H9 (cell line): ENCODE data around the gene BCAR3. TPM values are rescaled to one million over a fixed set of nuclear protein-coding genes. Genes with fewer than 3 reads are reported as not detected.

Experiments
- DNase-seq: peaks from one replicate; pipeline ENCODE4 v3.0.0-alpha.2; 2017
- H2AFZ ChIP-seq: one replicate; pipeline ENCODE4 v1.6.1; 2013; ENCODE audit warnings: mild to moderate bottlenecking, low read length, control low read depth, moderate library complexity
- H2AK5ac ChIP-seq: 2 replicates; pipeline ENCODE4 v1.6.1; 2013; ENCODE audit warnings: low read length, control low read depth, mixed read lengths; ENCODE audit not compliant: insufficient read length
- H2BK120ac ChIP-seq: one replicate; pipeline ENCODE4 v1.6.1; 2013; ENCODE audit warnings: low read depth, mild to moderate bottlenecking, low read length, control low read depth, inconsistent platforms; ENCODE audit not compliant: poor library complexity, severe bottlenecking
- H2BK12ac ChIP-seq: 2 replicates; pipeline ENCODE4 v1.6.1; 2013; ENCODE audit warnings: low read length, control low read depth, mixed read lengths, low read depth; ENCODE audit not compliant: insufficient read length
- H2BK15ac ChIP-seq: 2 replicates; pipeline ENCODE4 v1.6.1; 2013; ENCODE audit warnings: low read depth, low read length, control low read depth
- H2BK20ac ChIP-seq: one replicate; pipeline ENCODE4 v1.6.1; 2013; ENCODE audit warnings: low read depth, mild to moderate bottlenecking, low read length, control low read depth, inconsistent platforms; ENCODE audit not compliant: poor library complexity, severe bottlenecking
- H2BK5ac ChIP-seq: 2 replicates; pipeline ENCODE4 v1.6.1; 2013; ENCODE audit warnings: low read length, control low read depth, mixed read lengths; ENCODE audit not compliant: insufficient read length
- H3K14ac ChIP-seq: 2 replicates; pipeline ENCODE4 v1.6.1; 2013; ENCODE audit warnings: low read length, control low read depth; ENCODE audit not compliant: insufficient read depth
- H3K18ac ChIP-seq: 2 replicates; pipeline ENCODE4 v1.6.1; 2013; ENCODE audit warnings: low read depth, mild to moderate bottlenecking, mixed read lengths, low read length, control low read depth; ENCODE audit not compliant: insufficient read length
- H3K23ac ChIP-seq: 2 replicates; pipeline ENCODE4 v1.6.1; 2013; ENCODE audit warnings: low read length, control low read depth, mixed read lengths, low read depth; ENCODE audit not compliant: insufficient read length
- H3K23me2 ChIP-seq: 2 replicates; pipeline ENCODE4 v1.6.1; 2013; ENCODE audit warnings: low read depth, mild to moderate bottlenecking, mixed read lengths, low read length, control low read depth; ENCODE audit not compliant: insufficient read length, poor library complexity, severe bottlenecking
- H3K27ac ChIP-seq: 2 replicates; pipeline ENCODE4 v1.5.1; 2013; ENCODE audit warnings: low read length, control low read depth, mixed read lengths, low read depth; ENCODE audit not compliant: insufficient read length
- H3K27me3 ChIP-seq: 2 replicates; pipeline ENCODE4 v1.6.1; 2013; ENCODE audit warnings: low read length, control low read depth, inconsistent platforms; ENCODE audit not compliant: insufficient read depth
- H3K4ac ChIP-seq: 2 replicates; pipeline ENCODE4 v1.6.1; 2013; ENCODE audit warnings: low read depth, mild to moderate bottlenecking, control low read depth, inconsistent platforms, low read length, moderate library complexity
- H3K4me1 ChIP-seq: 2 replicates; pipeline ENCODE4 v1.6.1; 2013; ENCODE audit warnings: low read length, control low read depth, inconsistent platforms; ENCODE audit not compliant: insufficient read depth
- H3K4me2 ChIP-seq: 2 replicates; pipeline ENCODE4 v1.6.1; 2013; ENCODE audit warnings: low read length, control low read depth, mixed read lengths; ENCODE audit not compliant: insufficient read length, insufficient read depth
- H3K56ac ChIP-seq: 2 replicates; pipeline ENCODE4 v1.6.1; 2013; ENCODE audit warnings: low read depth, mild to moderate bottlenecking, mixed read lengths, low read length, control low read depth; ENCODE audit not compliant: insufficient read length
- H3K79me1 ChIP-seq: 2 replicates; pipeline ENCODE4 v1.6.1; 2013; ENCODE audit warnings: low read depth, mild to moderate bottlenecking, moderate library complexity, low read length, control low read depth, inconsistent platforms; ENCODE audit not compliant: insufficient read depth, poor library complexity, severe bottlenecking
- H3K79me2 ChIP-seq: 2 replicates; pipeline ENCODE4 v1.6.1; 2013; ENCODE audit warnings: low read length, control low read depth, inconsistent platforms; ENCODE audit not compliant: insufficient read depth
- H3K9ac ChIP-seq: 2 replicates; pipeline ENCODE4 v1.6.1; 2013; ENCODE audit warnings: low read length, control low read depth, mixed read lengths; ENCODE audit not compliant: insufficient read length; ENCODE audit errors: extremely low read depth
- H3K9me3 ChIP-seq: one replicate; pipeline ENCODE4 v1.6.1; 2013; ENCODE audit warnings: low read depth, low read length, inconsistent platforms; ENCODE audit not compliant: control insufficient read depth
- H3T11ph ChIP-seq: one replicate; pipeline ENCODE4 v1.6.1; 2013; ENCODE audit warnings: mild to moderate bottlenecking, low read length, control low read depth, inconsistent platforms
- H4K20me1 ChIP-seq: one replicate; pipeline ENCODE4 v1.6.1; 2013; ENCODE audit not compliant: control insufficient read depth, insufficient read length, insufficient read depth
- H4K5ac ChIP-seq: 2 replicates; pipeline ENCODE4 v1.6.1; 2013; ENCODE audit warnings: low read depth, mild to moderate bottlenecking, mixed read lengths, low read length, control low read depth; ENCODE audit not compliant: insufficient read length
- H4K8ac ChIP-seq: replicated peaks from 2 replicates; pipeline ENCODE4 v1.6.1; 2013; ENCODE audit warnings: low read length, control low read depth, mixed read lengths, low read depth; ENCODE audit not compliant: insufficient read length
- H4K91ac ChIP-seq: 2 replicates; pipeline ENCODE4 v1.6.1; 2013; ENCODE audit warnings: low read depth, mild to moderate bottlenecking, moderate library complexity, mixed read lengths, low read length, control low read depth; ENCODE audit not compliant: insufficient read length
- H3K27ac Mint-ChIP-seq, 3 experiments: 2 replicates in 2 of 3; 3 replicates in 1 of 3; pipeline ENCODE4 v1.8.0; 2020 to 2021; ENCODE audit warnings: mixed read lengths in 3 of 3, mild to moderate bottlenecking in 1 of 3, moderate library complexity in 1 of 3
- H3K27me3 Mint-ChIP-seq: 2 replicates; pipeline ENCODE4 v1.8.0; 2021; ENCODE audit warnings: low read depth, mild to moderate bottlenecking, moderate library complexity, mixed read lengths
- H3K36me3 Mint-ChIP-seq, 3 experiments: 2 replicates in 2 of 3; 3 replicates in 1 of 3; pipeline ENCODE4 v1.8.0; 2020 to 2021; ENCODE audit warnings: low read depth in 3 of 3, mixed read lengths in 3 of 3; ENCODE audit not compliant: insufficient read depth in 1 of 3
- H3K4me1 Mint-ChIP-seq, 2 experiments: 2 replicates each; pipeline ENCODE4 v1.8.0; 2020; ENCODE audit warnings: mixed read lengths in 2 of 2
- H3K4me3 Mint-ChIP-seq, 2 experiments: 2 replicates in 1 of 2; 3 replicates in 1 of 2; pipeline ENCODE4 v1.8.0; 2020 to 2021; ENCODE audit warnings: mild to moderate bottlenecking in 2 of 2, mixed read lengths in 2 of 2, moderate library complexity in 1 of 2
- H3K9me3 Mint-ChIP-seq, 2 experiments: 2 replicates in 1 of 2; 3 replicates in 1 of 2; pipeline ENCODE4 v1.8.0; 2020; ENCODE audit warnings: mild to moderate bottlenecking in 2 of 2, mixed read lengths in 2 of 2, moderate library complexity in 1 of 2
- WGBS: extraction: QIAGEN DNeasy Blood & Tissue Kit; methylation state at CpG from one replicate; pipeline ENCODE4 v1.1.7; 2013; ENCODE audit warnings: missing lambda C conversion rate, low lambda C conversion rate, mixed read lengths; ENCODE audit not compliant: insufficient read length; ENCODE audit errors: extremely low coverage; 5-methylcytosine and 5-hydroxymethylcytosine counted together
- total RNA-seq: library from RNA; stranded (reverse); gene quantifications from 2 replicates; pipeline ENCODE4 v1.2.1, GENCODE V29; 2021
- TF ChIP-seq, protein P1 (sequence below): fragments of 200-600 bp; sonication (generic); conservative IDR thresholded peaks from 3 replicates; pipeline ENCODE4 v1.8.0; 2021; ENCODE audit warnings: antibody characterized with exemption, mild to moderate bottlenecking

BCAR3 gene
- total RNA-seq, 1 experiment from 2014 or later = 4.9 TPM

DNA sequence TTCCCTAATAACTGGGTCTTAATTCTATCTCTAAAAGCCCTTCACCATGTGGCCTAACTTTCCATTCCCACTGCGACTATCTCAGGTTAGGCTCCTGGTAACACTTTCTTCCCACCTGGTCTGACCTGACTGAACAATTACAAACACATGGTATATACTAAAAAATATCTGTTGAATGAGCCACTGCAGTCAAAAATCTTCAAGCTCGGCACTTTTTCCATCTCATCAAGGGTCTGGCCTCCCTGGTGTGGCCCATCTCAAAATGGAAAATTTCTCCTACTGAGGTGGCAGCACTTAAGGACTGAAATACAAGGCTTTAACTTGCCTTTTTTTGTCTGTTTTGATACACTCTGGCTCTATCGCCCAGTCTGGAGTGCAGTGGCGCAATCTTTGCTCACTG is 48.3 kb downstream of the BCAR3 start:
- Histone ChIP-seq H3K23me2 (no peaks in the 10 kb centered on the region), H2BK20ac (no peak overlapping the region), H4K5ac (no peak overlapping the region), H3K4me1 (0 out of 2 replicates have a peak, but pooled peaks cover 8% of the 10 kb centered on the region), H3K4me2 (no peak overlapping the region), H3K14ac (no peak overlapping the region), H3K9ac (no peak overlapping the region), H4K91ac (no peak overlapping the region), H2BK120ac (no peak overlapping the region), H3T11ph (no peak overlapping the region), H4K20me1 (no peaks in the 10 kb centered on the region), H3K79me2 (no peaks in the 10 kb centered on the region), H2BK15ac (no peak overlapping the region), H3K56ac (no peak overlapping the region), H3K27me3 (no peaks in the 10 kb centered on the region), H3K23ac (no peak overlapping the region), H3K4ac (no peak overlapping the region), H3K9me3 (no peaks in the 10 kb centered on the region), H2AFZ (no peak overlapping the region), H2BK12ac (no peak overlapping the region), H2AK5ac (no peak overlapping the region), H3K18ac (no peak overlapping the region), H2BK5ac (no peak overlapping the region), H3K27ac (no peak overlapping the region), H4K8ac (no peak overlapping the region), H3K79me1 (no peaks in the 10 kb centered on the region)
- DNase-seq = no peak
- Mint-ChIP-seq H3K27ac (peak overlapping the region in 1 of 3 experiments; percentile 75; a peak in 2 of 7 replicates), H3K4me3 (no peak overlapping the region), H3K9me3 (peaks cover 8 to 14% of the 10 kb centered on the region in 2 experiments), H3K36me3 (peaks cover 15 to 30% (median 15%) of the 10 kb centered on the region in 3 experiments), H3K4me1 (peaks cover 22 to 30% of the 10 kb centered on the region in 2 experiments), H3K27me3 (no peaks in the 10 kb centered on the region)
- WGBS = no CpG with 5 or more reads among the region's 4 CpGs
- TF ChIP-seq, protein P1, sequence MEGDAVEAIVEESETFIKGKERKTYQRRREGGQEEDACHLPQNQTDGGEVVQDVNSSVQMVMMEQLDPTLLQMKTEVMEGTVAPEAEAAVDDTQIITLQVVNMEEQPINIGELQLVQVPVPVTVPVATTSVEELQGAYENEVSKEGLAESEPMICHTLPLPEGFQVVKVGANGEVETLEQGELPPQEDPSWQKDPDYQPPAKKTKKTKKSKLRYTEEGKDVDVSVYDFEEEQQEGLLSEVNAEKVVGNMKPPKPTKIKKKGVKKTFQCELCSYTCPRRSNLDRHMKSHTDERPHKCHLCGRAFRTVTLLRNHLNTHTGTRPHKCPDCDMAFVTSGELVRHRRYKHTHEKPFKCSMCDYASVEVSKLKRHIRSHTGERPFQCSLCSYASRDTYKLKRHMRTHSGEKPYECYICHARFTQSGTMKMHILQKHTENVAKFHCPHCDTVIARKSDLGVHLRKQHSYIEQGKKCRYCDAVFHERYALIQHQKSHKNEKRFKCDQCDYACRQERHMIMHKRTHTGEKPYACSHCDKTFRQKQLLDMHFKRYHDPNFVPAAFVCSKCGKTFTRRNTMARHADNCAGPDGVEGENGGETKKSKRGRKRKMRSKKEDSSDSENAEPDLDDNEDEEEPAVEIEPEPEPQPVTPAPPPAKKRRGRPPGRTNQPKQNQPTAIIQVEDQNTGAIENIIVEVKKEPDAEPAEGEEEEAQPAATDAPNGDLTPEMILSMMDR = no peak
